Neural cell (in vitro differentiated cells): ENCODE measurements around the gene C2orf68. TPM values are rescaled to one million over a fixed set of nuclear protein-coding genes. Genes with fewer than 3 reads are reported as not detected.

Source experiments
- H2AFZ ChIP-seq: fragments of 200-600, 300-800 bp; sonication (generic), shearing (Covaris generic); 2 replicates; pipeline ENCODE4 v1.6.0; 2014; ENCODE audit warnings: low read depth, mild to moderate bottlenecking, antibody characterized with exemption, low read length, moderate library complexity
- H3F3A ChIP-seq: fragments of 200-600 bp; shearing (Covaris generic); 2 replicates; pipeline ENCODE4 v1.6.1; 2016; ENCODE audit warnings: mild to moderate bottlenecking, moderate library complexity, mixed read lengths, antibody characterized with exemption, low read length; ENCODE audit not compliant: insufficient read depth, poor library complexity, severe bottlenecking
- H3K27ac ChIP-seq: fragments of 200-600, 300-800 bp; sonication (generic), shearing (Covaris generic); 2 replicates; pipeline ENCODE4 v1.5.1; 2014; ENCODE audit warnings: mild to moderate bottlenecking, low read length, moderate library complexity
- H3K27me3 ChIP-seq: fragments of 300-800, 200-600 bp; sonication (generic), shearing (Covaris generic); 2 replicates; pipeline ENCODE4 v1.6.0; 2014; ENCODE audit warnings: mild to moderate bottlenecking, low read depth, low read length, moderate library complexity; ENCODE audit not compliant: insufficient read depth
- H3K36me3 ChIP-seq: fragments of 300-800, 200-600 bp; sonication (generic), shearing (Covaris generic); 2 replicates; pipeline ENCODE4 v1.5.1; 2014; ENCODE audit warnings: mild to moderate bottlenecking, antibody characterized with exemption, low read length, moderate library complexity; ENCODE audit not compliant: insufficient read depth
- H3K4me2 ChIP-seq: fragments of 300-800, 200-600 bp; sonication (generic), shearing (Covaris generic); 2 replicates; pipeline ENCODE4 v1.6.0; 2014; ENCODE audit warnings: mild to moderate bottlenecking, low read length
- H3K4me3 ChIP-seq: fragments of 300-800, 200-600 bp; sonication (generic), shearing (Covaris generic); 2 replicates; pipeline ENCODE4 v1.5.1; 2014; ENCODE audit warnings: mild to moderate bottlenecking, low read length, moderate library complexity
- H3K79me2 ChIP-seq: fragments of 200-600 bp; shearing (Covaris generic); replicated peaks from 2 replicates; pipeline ENCODE4 v1.6.0; 2014; ENCODE audit warnings: mild to moderate bottlenecking, low read length, moderate library complexity; ENCODE audit not compliant: insufficient read depth
- H3K9ac ChIP-seq: fragments of 300-800, 200-600 bp; sonication (generic), shearing (Covaris generic); 2 replicates; pipeline ENCODE4 v1.6.1; 2016; ENCODE audit warnings: mild to moderate bottlenecking, low read length, mixed read lengths
- H3K9me2 ChIP-seq: fragments of 200-600 bp; shearing (Covaris generic); 2 replicates; pipeline ENCODE4 v1.6.1; 2016; ENCODE audit warnings: mild to moderate bottlenecking, low read length, mixed read lengths; ENCODE audit not compliant: insufficient read depth
- H3K9me3 ChIP-seq: fragments of 200-600, 300-800 bp; sonication (generic), shearing (Covaris generic); 2 replicates; pipeline ENCODE4 v1.6.1; 2016; ENCODE audit warnings: mild to moderate bottlenecking, mixed run types, low read length, moderate library complexity, mixed read lengths
- H4K20me1 ChIP-seq: fragments of 200-600 bp; shearing (Covaris generic); 2 replicates; pipeline ENCODE4 v1.6.1; 2016; ENCODE audit warnings: mild to moderate bottlenecking, mixed run types; ENCODE audit not compliant: insufficient read depth
- CTCF ChIP-seq: fragments of 450-650 bp; IDR thresholded peaks from 2 replicates; pipeline ENCODE4 v1.5.1; 2014; ENCODE audit warnings: antibody characterized with exemption, mild to moderate bottlenecking, moderate library complexity; ENCODE audit not compliant: poor library complexity, severe bottlenecking
- EP300 ChIP-seq: fragments of 450-650 bp; conservative IDR thresholded peaks from 2 replicates; pipeline ENCODE4 v1.6.1; 2014; ENCODE audit warnings: antibody characterized with exemption, mild to moderate bottlenecking, moderate library complexity; ENCODE audit not compliant: poor library complexity, severe bottlenecking
- EZH2 ChIP-seq: fragments of 200-600, 300-800 bp; shearing (Covaris generic), sonication (generic); IDR thresholded peaks from 2 replicates; pipeline ENCODE4 v1.6.1; 2014; ENCODE audit warnings: antibody characterized with exemption, low read length, borderline replicate concordance, mild to moderate bottlenecking; ENCODE audit not compliant: insufficient read depth, poor library complexity, severe bottlenecking
- MXI1 ChIP-seq: fragments of 450-650 bp; conservative IDR thresholded peaks from 2 replicates; pipeline ENCODE4 v1.6.1; 2014; ENCODE audit warnings: antibody characterized with exemption, mild to moderate bottlenecking; ENCODE audit not compliant: poor library complexity, severe bottlenecking
- POLR2AphosphoS5 ChIP-seq: IDR thresholded peaks from 2 replicates; pipeline ENCODE4 v1.6.1; 2012
- RAD21 ChIP-seq: fragments of 450-650 bp; conservative IDR thresholded peaks from 2 replicates; pipeline ENCODE4 v1.6.1; 2014; ENCODE audit warnings: antibody characterized with exemption, mild to moderate bottlenecking, moderate library complexity
- SMC3 ChIP-seq: fragments of 450-650 bp; conservative IDR thresholded peaks from 2 replicates; pipeline ENCODE4 v1.6.1; 2014; ENCODE audit warnings: antibody characterized with exemption, mild to moderate bottlenecking, moderate library complexity; ENCODE audit not compliant: poor library complexity
- TAF1 ChIP-seq: IDR thresholded peaks from 2 replicates; pipeline ENCODE4 v1.6.1; 2012; ENCODE audit warnings: low read depth
- polyA plus RNA-seq: library from polyadenylated mRNA; depleted of rRNA; stranded (reverse); fragments of >200 nt; gene quantifications from 2 replicates; pipeline ENCODE4 v1.2.3, GENCODE V29; 2014
- TF ChIP-seq, protein P1 (sequence below): IDR thresholded peaks from 2 replicates; pipeline ENCODE4 v1.6.1; 2012; ENCODE audit warnings: borderline replicate concordance

Gene C2orf68
- polyA plus RNA-seq, 1 donor from 2014 or later, result 28.0 TPM

DNA sequence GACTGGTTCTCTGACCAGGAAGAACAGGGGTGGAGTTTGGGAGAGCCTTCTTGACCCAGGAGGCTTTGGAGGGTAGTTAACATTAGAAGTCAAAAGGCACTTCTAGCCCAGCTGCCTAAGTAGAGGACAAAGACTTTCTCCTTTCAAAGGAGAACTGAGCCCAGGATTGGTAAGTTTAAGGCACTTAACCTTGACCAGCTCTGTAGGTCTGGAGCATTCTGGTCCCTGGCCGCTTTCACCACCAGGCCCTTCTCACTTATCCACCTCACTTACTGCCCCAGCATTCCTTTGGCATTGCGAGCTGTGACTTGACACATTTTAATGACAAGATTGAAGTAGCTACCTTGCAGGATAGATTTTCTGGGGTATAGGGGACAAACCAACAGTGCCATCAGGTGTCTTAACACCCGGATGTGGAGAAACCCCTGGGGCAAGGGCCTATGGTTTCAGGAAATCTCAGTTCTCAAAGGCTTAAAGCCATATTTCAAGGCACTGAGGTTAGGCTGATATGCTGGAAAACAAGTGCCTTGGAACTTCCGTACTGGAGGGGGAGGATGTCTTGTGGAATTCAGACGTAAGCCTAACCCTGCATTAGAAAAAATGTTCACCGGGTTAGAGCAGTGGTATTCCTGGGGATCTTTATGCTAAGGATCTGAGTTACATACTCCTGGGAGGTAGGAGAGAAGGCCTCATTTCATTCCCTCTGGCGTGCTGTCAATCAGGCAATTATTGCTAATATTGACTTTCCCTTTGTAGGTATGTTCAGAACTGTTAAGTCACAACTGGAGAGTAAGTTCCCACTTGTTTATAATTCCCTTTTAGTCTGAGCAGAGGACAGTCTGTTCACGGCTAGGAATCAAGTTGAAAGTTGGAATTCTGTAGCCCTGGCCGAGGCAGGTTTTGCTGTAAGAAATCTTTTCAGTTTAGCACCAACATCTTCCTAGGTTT is 4.3 kb downstream of the C2orf68 start (continued):
- TF ChIP-seq SMC3, result no peak

DNA sequence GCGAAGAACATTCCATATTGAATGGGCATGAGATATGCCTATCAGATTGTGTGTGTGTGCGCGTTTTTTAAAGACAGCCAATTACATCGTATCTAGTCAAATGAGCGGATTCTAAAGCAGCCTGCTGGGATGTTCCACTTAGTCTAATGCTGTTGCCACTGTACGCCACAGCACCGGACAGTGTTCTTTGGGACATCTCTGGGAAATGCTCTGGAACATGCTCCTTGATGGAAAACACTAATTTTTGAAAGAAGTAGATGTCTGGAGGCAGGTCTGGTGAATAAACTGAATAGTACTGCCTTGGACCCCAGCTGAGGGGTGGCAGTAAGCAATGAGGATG is 5.8 kb downstream of the C2orf68 start:
- H2AFZ ChIP-seq, result no peak overlapping the region
- H3K27me3 ChIP-seq, result no peaks in the 10 kb centered on the region
- H3K27ac ChIP-seq, result no peak overlapping the region
- TF ChIP-seq POLR2AphosphoS5 (no peak), EZH2 (no peak), CTCF (no peak)
- TF ChIP-seq, protein P1, sequence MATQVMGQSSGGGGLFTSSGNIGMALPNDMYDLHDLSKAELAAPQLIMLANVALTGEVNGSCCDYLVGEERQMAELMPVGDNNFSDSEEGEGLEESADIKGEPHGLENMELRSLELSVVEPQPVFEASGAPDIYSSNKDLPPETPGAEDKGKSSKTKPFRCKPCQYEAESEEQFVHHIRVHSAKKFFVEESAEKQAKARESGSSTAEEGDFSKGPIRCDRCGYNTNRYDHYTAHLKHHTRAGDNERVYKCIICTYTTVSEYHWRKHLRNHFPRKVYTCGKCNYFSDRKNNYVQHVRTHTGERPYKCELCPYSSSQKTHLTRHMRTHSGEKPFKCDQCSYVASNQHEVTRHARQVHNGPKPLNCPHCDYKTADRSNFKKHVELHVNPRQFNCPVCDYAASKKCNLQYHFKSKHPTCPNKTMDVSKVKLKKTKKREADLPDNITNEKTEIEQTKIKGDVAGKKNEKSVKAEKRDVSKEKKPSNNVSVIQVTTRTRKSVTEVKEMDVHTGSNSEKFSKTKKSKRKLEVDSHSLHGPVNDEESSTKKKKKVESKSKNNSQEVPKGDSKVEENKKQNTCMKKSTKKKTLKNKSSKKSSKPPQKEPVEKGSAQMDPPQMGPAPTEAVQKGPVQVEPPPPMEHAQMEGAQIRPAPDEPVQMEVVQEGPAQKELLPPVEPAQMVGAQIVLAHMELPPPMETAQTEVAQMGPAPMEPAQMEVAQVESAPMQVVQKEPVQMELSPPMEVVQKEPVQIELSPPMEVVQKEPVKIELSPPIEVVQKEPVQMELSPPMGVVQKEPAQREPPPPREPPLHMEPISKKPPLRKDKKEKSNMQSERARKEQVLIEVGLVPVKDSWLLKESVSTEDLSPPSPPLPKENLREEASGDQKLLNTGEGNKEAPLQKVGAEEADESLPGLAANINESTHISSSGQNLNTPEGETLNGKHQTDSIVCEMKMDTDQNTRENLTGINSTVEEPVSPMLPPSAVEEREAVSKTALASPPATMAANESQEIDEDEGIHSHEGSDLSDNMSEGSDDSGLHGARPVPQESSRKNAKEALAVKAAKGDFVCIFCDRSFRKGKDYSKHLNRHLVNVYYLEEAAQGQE, result no peak
- peaks cover 7% of the 10 kb centered on the region for H3K36me3 ChIP-seq
- H3K79me2 ChIP-seq, result peaks cover 2% of the 10 kb centered on the region
- H3K9ac ChIP-seq, result no peak overlapping the region
- H3K4me3 ChIP-seq, result no peak overlapping the region
- H4K20me1 ChIP-seq, result no peaks in the 10 kb centered on the region
- no peaks in the 10 kb centered on the region for H3F3A ChIP-seq
- no peak overlapping the region for H3K4me2 ChIP-seq
- H3K9me2 ChIP-seq, result no peaks in the 10 kb centered on the region
- H3K9me3 ChIP-seq, result no peaks in the 10 kb centered on the region

- peaks cover 7% of the 10 kb centered on the region for H3K36me3 ChIP-seq
- no peak overlapping the region for H2AFZ ChIP-seq
- H3K9me3 ChIP-seq, result no peaks in the 10 kb centered on the region
- H4K20me1 ChIP-seq, result no peaks in the 10 kb centered on the region
- H3K4me2 ChIP-seq, result no peak overlapping the region
- no peaks in the 10 kb centered on the region for H3K9me2 ChIP-seq
- no peaks in the 10 kb centered on the region for H3K79me2 ChIP-seq
- no peak overlapping the region for H3K27ac ChIP-seq
- no peaks in the 10 kb centered on the region for H3F3A ChIP-seq
- no peak overlapping the region for H3K9ac ChIP-seq
- TF ChIP-seq RAD21 (no peak), EP300 (no peak), CTCF (no peak), EZH2 (no peak), POLR2AphosphoS5 (no peak), TAF1 (no peak), MXI1 (no peak), SMC3 (no peak)
- TF ChIP-seq, protein P1, result no peak
- H3K27me3 ChIP-seq, result no peaks in the 10 kb centered on the region
- no peak overlapping the region for H3K4me3 ChIP-seq
These were observed 6.3 kb downstream of the C2orf68 start for GRCh38 chr2:85605406-85606115.
